IgD-negative memory B cell (primary cell): ENCODE results near the gene ADH5. TPM values are rescaled to one million over a fixed set of nuclear protein-coding genes. Genes with fewer than 3 reads are reported as not detected.
"Not testable (repeated sequence)": the region's sequence is repeated elsewhere in the genome, so short reads cannot be mapped to it uniquely, and the experiment has no call there.

Source experiments
- H3K27ac Mint-ChIP-seq, 3 donors: one replicate each; pipeline ENCODE4 v1.8.0; 2020 to 2022; ENCODE audit warnings: mild to moderate bottlenecking in 3 of 3, mixed read lengths in 3 of 3, moderate library complexity in 1 of 3
- H3K27me3 Mint-ChIP-seq: one replicate; pipeline ENCODE4 v1.8.0; 2021; ENCODE audit warnings: mixed read lengths
- H3K36me3 Mint-ChIP-seq: one replicate; pipeline ENCODE4 v1.8.0; 2020; ENCODE audit warnings: mild to moderate bottlenecking, mixed read lengths
- H3K4me1 Mint-ChIP-seq, 3 donors: one replicate each; pipeline ENCODE4 v1.8.0; 2020 to 2022; ENCODE audit warnings: mixed read lengths in 3 of 3, mild to moderate bottlenecking in 1 of 3
- H3K4me3 Mint-ChIP-seq, 4 donors: one replicate each; pipeline ENCODE4 v1.8.0; 2020 to 2022; ENCODE audit warnings: mild to moderate bottlenecking in 4 of 4, mixed read lengths in 4 of 4, moderate library complexity in 3 of 4
- H3K9me3 Mint-ChIP-seq, 3 donors: one replicate each; pipeline ENCODE4 v1.8.0; 2020 to 2021; ENCODE audit warnings: mixed read lengths in 3 of 3, mild to moderate bottlenecking in 1 of 3
- polyA plus RNA-seq: library from polyadenylated mRNA; unstranded; fragments of 300-500 nt; fragmentation: Illumina TruSeq; gene quantifications from one replicate; pipeline ENCODE4 v1.2.3, GENCODE V29; 2021

The ADH5 gene
- polyA plus RNA-seq, 1 donor from 2014 or later: 84.5 TPM

DNA sequence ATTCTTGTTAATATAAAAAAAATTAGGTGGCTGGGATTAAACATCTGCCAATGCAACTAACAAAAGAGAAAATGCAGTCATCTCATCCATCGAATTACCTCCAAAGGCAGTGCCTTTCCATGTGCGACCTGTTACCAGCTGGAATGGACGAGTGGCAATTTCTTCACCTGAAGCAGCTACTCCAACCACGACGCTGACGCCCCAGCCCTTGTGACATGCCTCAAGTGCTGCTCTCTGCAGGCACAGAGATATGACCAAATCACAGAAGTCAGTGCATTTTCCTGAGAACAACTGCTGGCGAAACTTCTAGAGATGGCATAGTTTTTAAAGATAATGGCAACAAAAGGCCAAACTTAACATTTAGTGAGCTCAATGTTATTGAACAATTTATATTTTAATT, 13.8 kb downstream of the ADH5 start:
- Mint-ChIP-seq H3K27ac (no peak overlapping the region), H3K4me1 (no peaks in the 10 kb centered on the region), H3K4me3 (no peak overlapping the region), H3K27me3 (no peaks in the 10 kb centered on the region), H3K36me3 (peaks cover 4% of the 10 kb centered on the region), H3K9me3 (no peaks in the 10 kb centered on the region)

DNA sequence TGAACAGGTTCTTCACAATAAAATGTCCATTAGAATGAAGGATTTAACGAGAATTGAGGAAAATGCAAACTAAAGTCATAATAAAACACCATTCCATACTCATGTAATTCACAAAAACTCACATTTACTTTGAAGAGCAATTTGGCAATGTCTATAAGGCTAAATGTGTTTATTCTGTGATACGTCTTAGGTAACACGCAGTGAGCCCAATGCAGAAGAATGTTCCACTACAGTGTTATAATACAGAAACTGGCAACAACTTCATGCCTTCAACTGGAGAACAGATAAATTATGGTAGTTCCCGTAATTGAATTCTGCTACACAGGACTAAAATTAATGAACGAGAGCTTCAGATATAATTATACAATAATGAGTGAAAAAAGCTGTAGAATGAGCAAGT, 17.4 kb downstream of the ADH5 start:
- H3K9me3 Mint-ChIP-seq: no peaks in the 10 kb centered on the region
- no peak overlapping the region for H3K27ac Mint-ChIP-seq

DNA sequence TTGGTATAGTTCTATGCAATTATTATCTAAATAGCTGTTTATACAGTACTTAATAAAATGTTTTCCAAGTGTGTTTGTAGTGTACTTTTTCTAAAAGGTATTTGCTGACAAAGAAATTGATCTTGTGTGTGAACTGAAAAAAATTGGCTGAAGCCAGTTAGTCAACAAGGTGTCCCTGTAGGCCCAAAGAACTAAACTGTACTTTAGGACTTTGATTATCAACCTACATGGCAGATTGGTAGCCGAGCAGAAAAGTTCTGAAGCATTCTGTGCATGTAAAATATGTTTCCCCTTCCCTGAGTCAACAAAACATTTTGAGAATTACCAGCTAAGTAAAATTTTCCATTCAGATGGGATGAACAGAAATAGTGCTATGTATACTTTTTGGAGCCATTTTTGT, 21.0 kb downstream of the ADH5 start:
- Mint-ChIP-seq H3K4me1 (no peaks in the 10 kb centered on the region), H3K36me3 (peaks cover 2% of the 10 kb centered on the region), H3K4me3 (no peak overlapping the region), H3K27me3 (no peaks in the 10 kb centered on the region), H3K9me3 (no peaks in the 10 kb centered on the region), H3K27ac (no peak overlapping the region)

More for the DNA sequence above, 17.4 kb downstream of the ADH5 start:
- H3K4me3 Mint-ChIP-seq: no peak overlapping the region
- H3K36me3 Mint-ChIP-seq: peaks cover 3% of the 10 kb centered on the region
- H3K4me1 Mint-ChIP-seq: no peaks in the 10 kb centered on the region
- H3K27me3 Mint-ChIP-seq: no peaks in the 10 kb centered on the region

DNA sequence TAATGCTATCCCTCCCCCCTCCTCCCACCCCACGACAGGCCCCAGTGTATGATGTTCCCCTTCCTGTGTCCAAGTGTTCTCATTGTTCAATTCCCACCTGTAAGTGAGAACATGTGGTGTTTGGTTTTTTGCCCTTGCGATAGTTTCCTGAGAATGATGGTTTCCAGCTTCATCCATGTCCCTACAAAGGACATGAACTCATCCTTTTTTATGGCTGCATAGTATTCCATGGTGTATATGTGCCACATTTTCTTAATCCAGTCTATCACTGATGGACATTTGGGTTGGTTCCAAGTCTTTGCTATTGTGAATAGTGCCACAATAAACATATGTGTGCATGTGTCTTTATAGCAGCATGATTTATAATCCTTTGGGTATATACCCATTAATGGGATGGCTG, 23.1 kb downstream of the ADH5 start:
- H3K4me1 Mint-ChIP-seq, H3K36me3 Mint-ChIP-seq, H3K4me3 Mint-ChIP-seq, H3K9me3 Mint-ChIP-seq, H3K27ac Mint-ChIP-seq, H3K27me3 Mint-ChIP-seq: not testable (repeated sequence)

DNA sequence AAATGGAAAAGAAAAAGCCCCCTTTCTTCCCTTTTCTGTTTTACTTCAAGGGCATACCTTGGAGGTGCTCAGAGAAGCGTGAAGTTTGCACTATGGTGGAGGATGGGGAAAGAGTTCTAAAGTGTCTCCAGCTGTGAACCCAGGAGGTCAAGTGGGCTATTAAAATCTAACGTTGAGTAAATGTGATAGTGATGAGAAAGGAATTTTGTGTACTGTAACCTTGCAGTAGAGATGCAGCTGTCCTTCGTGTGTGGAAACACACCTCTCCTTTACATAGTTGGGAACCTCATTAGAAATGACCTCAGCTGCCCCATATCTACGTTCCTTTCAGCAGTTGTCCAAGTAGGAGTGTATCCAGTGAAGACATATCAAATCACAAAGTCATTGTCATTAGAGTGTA, 26.5 kb downstream of the ADH5 start:
- H3K36me3 Mint-ChIP-seq: no peaks in the 10 kb centered on the region
- H3K9me3 Mint-ChIP-seq: no peaks in the 10 kb centered on the region
- peak overlapping the region in 1 of 3 donors; percentile 59 for H3K27ac Mint-ChIP-seq
- peaks cover 0 to 3% (median 0%) of the 10 kb centered on the region in 3 donors for H3K4me1 Mint-ChIP-seq
- H3K4me3 Mint-ChIP-seq: no peak overlapping the region
- no peaks in the 10 kb centered on the region for H3K27me3 Mint-ChIP-seq

DNA sequence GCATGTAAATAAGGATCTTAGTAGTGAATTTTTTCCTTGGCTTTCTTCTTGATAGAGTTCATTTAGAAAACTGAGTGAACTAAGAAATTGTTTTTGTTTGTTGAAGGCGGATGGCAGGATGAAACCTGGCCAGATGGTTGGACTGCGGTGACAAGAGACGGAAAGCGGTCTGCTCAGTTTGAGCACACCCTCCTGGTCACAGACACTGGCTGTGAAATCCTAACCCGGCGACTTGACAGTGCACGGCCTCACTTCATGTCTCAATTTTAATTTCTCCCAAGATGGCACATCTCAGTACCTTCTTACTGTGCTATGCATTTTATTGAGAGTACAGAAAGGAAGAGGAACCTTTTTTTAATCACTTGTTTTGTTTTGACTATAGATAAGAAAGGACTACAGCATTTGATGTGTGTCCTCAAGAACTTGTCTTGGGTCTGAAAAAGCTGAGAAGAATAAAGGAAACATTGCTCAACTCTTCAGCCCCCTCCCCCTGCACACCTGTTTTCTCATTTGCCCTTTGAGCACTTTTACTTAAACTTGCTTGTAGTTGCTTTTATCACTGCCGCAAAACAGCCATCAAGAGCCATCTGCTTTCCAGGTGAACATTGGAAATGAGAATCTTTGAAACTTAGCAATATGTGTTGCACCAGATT, 27.4 kb downstream of the ADH5 start:
- peak overlapping the region in 2 of 3 donors; percentile 42 to 85 for H3K27ac Mint-ChIP-seq
- no peaks in the 10 kb centered on the region for H3K27me3 Mint-ChIP-seq
- H3K4me1 Mint-ChIP-seq: peaks cover 1 to 4% (median 2%) of the 10 kb centered on the region in 3 donors
- peak overlapping the region in 1 of 4 donors; percentile 28 for H3K4me3 Mint-ChIP-seq
- peaks cover 1% of the 10 kb centered on the region for H3K36me3 Mint-ChIP-seq
- no peaks in the 10 kb centered on the region for H3K9me3 Mint-ChIP-seq

DNA sequence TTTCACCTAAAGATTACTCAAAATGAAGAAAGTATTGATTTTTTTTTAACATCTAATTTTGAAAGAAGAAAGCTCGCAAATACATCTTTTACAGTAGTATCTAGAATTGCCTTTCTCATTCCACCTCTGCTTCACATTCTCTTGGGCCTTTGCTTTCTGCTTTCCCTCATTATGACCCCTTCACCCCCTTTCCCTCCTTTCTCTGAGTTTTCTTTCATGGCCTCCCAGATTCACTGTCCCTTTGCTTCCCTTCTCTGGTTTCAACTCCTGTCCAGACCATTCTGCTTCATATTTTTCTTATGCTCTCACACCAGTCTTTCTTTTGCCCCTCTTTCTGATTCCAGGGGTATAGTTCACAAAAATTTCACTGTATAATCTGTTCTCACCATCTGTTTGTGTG, 29.0 kb downstream of the ADH5 start:
- H3K4me3 Mint-ChIP-seq: peak overlapping the region in 1 of 4 donors; percentile 14
- H3K36me3 Mint-ChIP-seq: peaks cover 3% of the 10 kb centered on the region
- H3K27me3 Mint-ChIP-seq: no peaks in the 10 kb centered on the region
- H3K9me3 Mint-ChIP-seq: no peaks in the 10 kb centered on the region
- H3K27ac Mint-ChIP-seq: no peak overlapping the region
- H3K4me1 Mint-ChIP-seq: peaks cover 6 to 10% (median 9%) of the 10 kb centered on the region in 3 donors

DNA sequence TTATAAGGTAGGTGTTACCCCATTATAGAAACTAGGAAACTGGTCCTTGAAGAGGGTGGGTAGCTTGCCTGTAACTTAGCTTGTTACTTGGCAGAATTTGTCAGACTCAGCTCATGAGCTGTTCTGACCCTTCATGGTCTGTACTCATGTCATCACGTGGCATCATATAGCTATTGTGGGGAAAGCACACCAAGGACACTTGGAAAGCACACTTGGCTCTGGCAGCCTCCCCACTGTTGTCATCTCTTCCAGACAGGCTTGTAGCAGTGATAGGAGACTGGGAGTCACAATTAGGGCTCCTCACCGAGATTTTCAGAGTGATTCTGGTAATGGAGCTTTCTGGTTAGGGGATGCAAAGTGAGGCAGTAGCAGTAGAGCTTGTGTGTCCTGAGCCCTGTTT, 30.4 kb downstream of the ADH5 start:
- Mint-ChIP-seq H3K4me1 (peaks cover 6 to 11% (median 9%) of the 10 kb centered on the region in 3 donors), H3K9me3 (no peaks in the 10 kb centered on the region), H3K27me3 (no peaks in the 10 kb centered on the region), H3K36me3 (peaks cover 3% of the 10 kb centered on the region), H3K27ac (no peak overlapping the region), H3K4me3 (no peak overlapping the region)

- H3K36me3 Mint-ChIP-seq: peaks cover 7% of the 10 kb centered on the region
Measured at GRCh38 chr4:99054428-99054994, 34.1 kb downstream of the ADH5 start.

DNA sequence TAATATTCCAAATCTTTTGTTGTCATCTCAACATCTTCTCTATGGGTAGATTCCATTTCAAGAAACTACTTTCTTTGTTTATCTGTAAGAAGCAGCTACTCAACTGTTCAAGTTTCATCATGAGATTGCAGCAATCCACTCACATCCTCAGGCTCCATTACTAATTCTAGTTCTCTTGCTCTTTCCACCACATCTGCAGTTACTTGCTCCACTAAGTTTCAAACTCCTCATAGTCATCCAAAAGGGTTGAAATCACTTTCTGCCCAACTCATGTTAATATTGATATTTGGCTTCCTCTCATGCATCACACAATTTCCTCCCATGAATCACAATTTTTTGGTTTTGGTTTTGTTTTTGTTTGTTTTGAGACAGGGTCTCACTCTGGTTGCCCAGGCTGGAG, 35.7 kb downstream of the ADH5 start:
- no peak overlapping the region for H3K4me3 Mint-ChIP-seq
- peak overlapping the region in 1 of 3 donors; percentile 79 for H3K27ac Mint-ChIP-seq
- H3K9me3 Mint-ChIP-seq: no peaks in the 10 kb centered on the region
- H3K4me1 Mint-ChIP-seq: peaks cover 8 to 13% (median 11%) of the 10 kb centered on the region in 3 donors
- no peaks in the 10 kb centered on the region for H3K27me3 Mint-ChIP-seq
- peaks cover 10% of the 10 kb centered on the region for H3K36me3 Mint-ChIP-seq

More at GRCh38 chr4:99054428-99054994, 34.1 kb downstream of the ADH5 start:
- Mint-ChIP-seq H3K27ac (peak overlapping the region in 1 of 3 donors; percentile 71), H3K9me3 (no peaks in the 10 kb centered on the region), H3K27me3 (no peaks in the 10 kb centered on the region), H3K4me3 (no peak overlapping the region), H3K4me1 (peaks cover 8 to 13% (median 11%) of the 10 kb centered on the region in 3 donors)

DNA sequence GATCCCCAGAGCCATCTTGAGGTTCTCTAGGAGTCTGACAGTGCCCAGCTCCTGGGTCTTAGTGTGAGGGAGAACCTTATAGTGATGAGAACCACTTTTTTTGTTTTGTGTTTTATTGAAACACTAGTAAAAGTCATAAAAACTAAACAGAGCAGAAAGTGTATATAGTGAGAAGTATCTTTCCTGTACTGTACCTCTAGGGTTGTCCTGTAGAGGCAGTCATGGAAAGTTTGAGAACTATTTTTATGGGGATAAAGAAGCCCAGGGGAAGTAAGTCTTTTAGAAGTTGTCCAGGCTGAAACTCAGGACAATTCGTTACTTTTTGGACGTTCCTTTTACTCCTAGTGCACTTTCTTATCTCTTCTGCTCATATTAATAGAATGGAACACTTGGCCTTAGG, 40.9 kb downstream of the ADH5 start:
- H3K27ac Mint-ChIP-seq: no peak overlapping the region
- H3K27me3 Mint-ChIP-seq: no peaks in the 10 kb centered on the region
- H3K4me3 Mint-ChIP-seq: no peak overlapping the region
- H3K36me3 Mint-ChIP-seq: peaks cover 11% of the 10 kb centered on the region
- peaks cover 9 to 12% (median 9%) of the 10 kb centered on the region in 3 donors for H3K4me1 Mint-ChIP-seq
- H3K9me3 Mint-ChIP-seq: no peaks in the 10 kb centered on the region

DNA sequence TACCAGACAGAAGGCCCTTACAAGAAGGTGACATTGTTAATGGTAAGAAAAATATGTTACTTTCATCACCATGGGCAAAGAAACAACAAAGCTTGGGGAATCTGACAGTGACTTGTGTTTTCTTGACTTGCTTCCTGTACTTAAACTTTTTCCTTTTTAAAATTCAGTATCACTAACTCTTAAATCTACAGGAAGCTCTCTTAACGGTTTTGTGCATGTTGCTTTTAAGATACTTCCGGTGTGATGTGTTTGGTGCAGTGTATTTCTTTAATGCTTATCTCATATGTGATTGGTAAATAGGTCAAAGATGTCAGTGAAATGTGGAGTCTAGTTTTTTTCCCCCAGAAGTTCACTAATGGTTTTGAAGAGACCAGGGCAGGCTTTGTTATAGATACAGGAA, 45.2 kb downstream of the ADH5 start:
- Mint-ChIP-seq H3K27ac (peak overlapping the region in 1 of 3 donors; percentile 5), H3K27me3 (no peaks in the 10 kb centered on the region), H3K4me1 (peaks cover 6 to 12% (median 11%) of the 10 kb centered on the region in 3 donors), H3K4me3 (peak overlapping the region in 2 of 4 donors; percentile 3 to 56), H3K36me3 (peaks cover 7% of the 10 kb centered on the region), H3K9me3 (no peaks in the 10 kb centered on the region)

DNA sequence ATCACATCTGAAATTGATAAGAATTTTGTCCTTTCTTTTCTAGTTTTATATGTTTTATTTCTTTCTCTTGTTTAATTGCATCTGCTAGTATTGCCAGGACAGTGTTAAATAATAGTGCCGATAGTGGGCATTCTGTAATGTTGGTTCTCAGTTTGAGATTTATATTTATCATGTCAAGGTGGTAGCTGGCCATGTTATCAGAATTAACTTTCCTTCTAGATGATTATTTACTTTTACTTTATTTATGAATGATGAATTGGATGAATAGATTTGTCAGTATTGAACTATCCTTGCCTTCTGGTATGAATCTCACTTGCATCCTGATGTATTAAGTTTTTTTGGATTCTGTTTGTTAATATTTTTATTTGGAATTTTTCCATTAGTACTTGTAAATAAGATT, 50.4 kb downstream of the ADH5 start:
- Mint-ChIP-seq H3K9me3 (peaks cover 0 to 4% (median 0%) of the 10 kb centered on the region in 3 donors), H3K4me3 (no peak overlapping the region), H3K36me3 (peaks cover 25% of the 10 kb centered on the region), H3K27ac (peak overlapping the region in 1 of 3 donors; percentile 23), H3K27me3 (no peaks in the 10 kb centered on the region), H3K4me1 (peaks cover 3 to 6% (median 4%) of the 10 kb centered on the region in 3 donors)

GRCh38 chr4:99033956-99034355, 54.6 kb downstream of the ADH5 start:
- no peak overlapping the region for H3K27ac Mint-ChIP-seq

GRCh38 chr4:99029852-99030251, 58.7 kb downstream of the ADH5 start:
- Mint-ChIP-seq H3K36me3 (peaks cover 14% of the 10 kb centered on the region), H3K9me3 (no peaks in the 10 kb centered on the region), H3K4me1 (peaks cover 28 to 43% (median 34%) of the 10 kb centered on the region in 3 donors), H3K4me3 (peak overlapping the region in 1 of 4 donors; percentile 59), H3K27ac (no peak overlapping the region), H3K27me3 (no peaks in the 10 kb centered on the region)

More at GRCh38 chr4:99033956-99034355, 54.6 kb downstream of the ADH5 start:
- Mint-ChIP-seq H3K9me3 (peaks cover 0 to 4% (median 0%) of the 10 kb centered on the region in 3 donors), H3K27me3 (no peaks in the 10 kb centered on the region), H3K4me1 (peaks cover 15 to 20% (median 18%) of the 10 kb centered on the region in 3 donors), H3K4me3 (no peak overlapping the region), H3K36me3 (peaks cover 28% of the 10 kb centered on the region)
